Osteoblast (primary cell): ENCODE data around the gene VAV2. TPM values are rescaled to one million over a fixed set of nuclear protein-coding genes. Genes with fewer than 3 reads are reported as not detected.

Source experiments
- DNase-seq: peaks from one replicate; pipeline ENCODE4 v3.0.0; 2011; ENCODE audit warnings: low spot score, mixed read lengths; ENCODE audit not compliant: insufficient read length; ENCODE audit errors: missing footprints
- H2AFZ ChIP-seq: 2 replicates; pipeline ENCODE4 v1.6.0; 2011; ENCODE audit warnings: mild to moderate bottlenecking, low read length
- H3K27ac ChIP-seq: 2 replicates; pipeline ENCODE4 v1.5.1; 2011; ENCODE audit warnings: mild to moderate bottlenecking, low read depth, low read length, moderate library complexity
- H3K27me3 ChIP-seq: 2 replicates; pipeline ENCODE4 v1.6.0; 2012; ENCODE audit warnings: mild to moderate bottlenecking, control low read depth, inconsistent platforms, low read length, moderate library complexity; ENCODE audit not compliant: insufficient read depth
- H3K36me3 ChIP-seq: 2 replicates; pipeline ENCODE4 v1.5.1; 2011; ENCODE audit warnings: mild to moderate bottlenecking, low read length, control low read depth, moderate library complexity; ENCODE audit not compliant: insufficient read depth
- H3K4me1 ChIP-seq: 2 replicates; pipeline ENCODE4 v1.5.1; 2011; ENCODE audit warnings: mild to moderate bottlenecking, low read length, control low read depth, moderate library complexity; ENCODE audit not compliant: insufficient read depth
- H3K4me2 ChIP-seq: 2 replicates; pipeline ENCODE4 v1.6.0; 2011; ENCODE audit warnings: mild to moderate bottlenecking, low read length; ENCODE audit not compliant: insufficient read depth
- H3K4me3 ChIP-seq: fragments of 200-600 bp; sonication (generic); 3 replicates; pipeline ENCODE4 v1.5.1; 2012; ENCODE audit warnings: mild to moderate bottlenecking, low read length, inconsistent platforms; ENCODE audit not compliant: insufficient read depth
- H3K79me2 ChIP-seq: 2 replicates; pipeline ENCODE4 v1.6.0; 2012; ENCODE audit warnings: mild to moderate bottlenecking, low read length, control low read depth, inconsistent platforms; ENCODE audit not compliant: insufficient read depth
- H3K9me3 ChIP-seq: 2 replicates; pipeline ENCODE4 v1.5.1; 2011; ENCODE audit warnings: low read depth, low read length, control low read depth
- H4K20me1 ChIP-seq: 2 replicates; pipeline ENCODE4 v1.6.0; 2012; ENCODE audit warnings: mild to moderate bottlenecking, low read length, control low read depth; ENCODE audit not compliant: insufficient read depth
- total RNA-seq: library from RNA; depleted of rRNA; stranded (reverse); fragments of >200 nt; gene quantifications from 2 replicates; pipeline ENCODE4 v1.2.3, GENCODE V29; 2012
- TF ChIP-seq, protein P1 (sequence below): IDR thresholded peaks from 2 replicates; pipeline ENCODE4 v1.5.1; 2011; ENCODE audit warnings: mild to moderate bottlenecking, low read depth, low read length, moderate library complexity; ENCODE audit errors: extremely low read depth

The VAV2 gene
- total RNA-seq, 1 donor: 8.0 TPM

DNA sequence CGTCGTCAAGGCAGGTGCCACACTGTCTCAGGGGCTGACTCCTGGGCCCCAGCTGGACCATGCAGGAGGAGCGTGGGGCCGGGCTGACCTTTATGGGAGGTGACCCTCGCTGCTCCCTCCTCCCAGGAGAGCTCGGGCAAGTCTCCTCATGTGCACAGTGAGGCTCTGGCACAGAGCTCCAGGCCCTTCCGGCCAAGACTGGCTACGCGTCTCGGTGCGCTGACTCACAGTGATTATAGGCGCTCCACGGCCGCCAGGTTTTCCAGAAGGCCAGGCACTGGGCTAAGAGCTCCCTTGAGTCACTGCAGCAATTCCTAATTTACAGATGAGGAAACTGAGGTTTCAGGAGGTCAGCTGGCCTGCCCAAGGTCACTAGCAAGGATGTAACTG lies 47.4 kb downstream of the VAV2 start:
- Histone ChIP-seq H3K9me3 (no peaks in the 10 kb centered on the region), H3K4me3 (no peak overlapping the region), H3K27ac (peak overlapping the region; percentile 24), H3K27me3 (no peaks in the 10 kb centered on the region), H3K36me3 (no peaks in the 10 kb centered on the region), H4K20me1 (peaks cover 53% of the 10 kb centered on the region), H3K4me1 (peaks cover 10% of the 10 kb centered on the region), H2AFZ (no peak overlapping the region), H3K4me2 (no peak overlapping the region), H3K79me2 (peaks cover 74% of the 10 kb centered on the region)
- TF ChIP-seq, protein P1, sequence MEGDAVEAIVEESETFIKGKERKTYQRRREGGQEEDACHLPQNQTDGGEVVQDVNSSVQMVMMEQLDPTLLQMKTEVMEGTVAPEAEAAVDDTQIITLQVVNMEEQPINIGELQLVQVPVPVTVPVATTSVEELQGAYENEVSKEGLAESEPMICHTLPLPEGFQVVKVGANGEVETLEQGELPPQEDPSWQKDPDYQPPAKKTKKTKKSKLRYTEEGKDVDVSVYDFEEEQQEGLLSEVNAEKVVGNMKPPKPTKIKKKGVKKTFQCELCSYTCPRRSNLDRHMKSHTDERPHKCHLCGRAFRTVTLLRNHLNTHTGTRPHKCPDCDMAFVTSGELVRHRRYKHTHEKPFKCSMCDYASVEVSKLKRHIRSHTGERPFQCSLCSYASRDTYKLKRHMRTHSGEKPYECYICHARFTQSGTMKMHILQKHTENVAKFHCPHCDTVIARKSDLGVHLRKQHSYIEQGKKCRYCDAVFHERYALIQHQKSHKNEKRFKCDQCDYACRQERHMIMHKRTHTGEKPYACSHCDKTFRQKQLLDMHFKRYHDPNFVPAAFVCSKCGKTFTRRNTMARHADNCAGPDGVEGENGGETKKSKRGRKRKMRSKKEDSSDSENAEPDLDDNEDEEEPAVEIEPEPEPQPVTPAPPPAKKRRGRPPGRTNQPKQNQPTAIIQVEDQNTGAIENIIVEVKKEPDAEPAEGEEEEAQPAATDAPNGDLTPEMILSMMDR: no peak
- DNase-seq: peak; percentile 99

DNA sequence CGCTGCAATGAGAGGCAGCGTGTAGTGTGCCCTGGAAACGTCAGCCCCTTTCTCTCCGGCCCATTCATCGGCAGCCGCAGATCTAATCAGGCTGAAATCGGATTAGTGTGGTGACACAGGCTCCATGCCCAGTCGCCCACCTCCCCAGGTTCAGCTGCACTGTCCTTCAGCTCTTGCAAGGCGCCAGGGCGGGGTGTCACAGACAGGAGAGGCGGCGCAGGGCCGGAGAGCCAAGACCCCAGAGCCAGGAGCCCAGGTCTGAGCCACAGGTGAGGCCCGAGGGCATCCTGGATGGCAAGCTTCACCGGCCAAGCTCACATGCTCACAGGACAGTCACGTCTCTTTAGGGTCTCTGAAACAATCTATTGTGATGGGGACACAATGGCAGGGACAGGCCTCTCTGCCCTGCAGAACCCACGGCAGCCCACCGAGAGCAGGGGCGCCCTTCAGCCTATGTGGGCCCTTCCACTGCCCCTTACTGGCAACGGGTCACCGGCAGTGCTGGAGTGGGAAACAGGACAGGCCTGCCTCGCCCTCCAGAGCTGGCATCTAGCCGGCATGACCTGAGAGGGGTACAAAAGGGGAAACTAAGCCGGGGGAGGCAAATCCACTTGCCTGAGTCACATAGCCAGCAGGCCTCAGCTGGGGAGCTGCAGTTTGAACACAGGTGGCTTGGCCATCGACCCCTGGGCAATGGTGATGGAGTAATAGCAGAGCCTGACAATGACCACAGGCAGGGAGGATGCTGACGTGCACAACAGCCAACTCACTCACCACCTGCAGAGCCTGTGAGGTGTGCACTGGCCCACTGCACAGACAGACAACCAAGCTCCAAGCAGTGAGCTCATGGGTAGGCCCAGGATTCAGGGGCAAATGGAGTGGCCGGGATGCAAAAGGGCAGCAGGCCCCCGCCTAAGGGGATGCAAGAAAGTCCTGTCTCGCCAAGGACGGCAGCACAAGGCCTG lies 48.1 kb downstream of the VAV2 start:
- no peaks in the 10 kb centered on the region for H3K27me3 ChIP-seq
- no peak overlapping the region for H2AFZ ChIP-seq
- no peak overlapping the region for H3K4me3 ChIP-seq
- H3K36me3 ChIP-seq: peaks cover under 1% of the 10 kb centered on the region
- peaks cover 10% of the 10 kb centered on the region for H3K4me1 ChIP-seq
- DNase-seq: peak; percentile 78
- H3K9me3 ChIP-seq: no peaks in the 10 kb centered on the region
- TF ChIP-seq, protein P1: no peak
- peaks cover 55% of the 10 kb centered on the region for H4K20me1 ChIP-seq
- H3K79me2 ChIP-seq: peaks cover 75% of the 10 kb centered on the region
- H3K4me2 ChIP-seq: no peak overlapping the region
- peak overlapping the region; percentile 11 for H3K27ac ChIP-seq

DNA sequence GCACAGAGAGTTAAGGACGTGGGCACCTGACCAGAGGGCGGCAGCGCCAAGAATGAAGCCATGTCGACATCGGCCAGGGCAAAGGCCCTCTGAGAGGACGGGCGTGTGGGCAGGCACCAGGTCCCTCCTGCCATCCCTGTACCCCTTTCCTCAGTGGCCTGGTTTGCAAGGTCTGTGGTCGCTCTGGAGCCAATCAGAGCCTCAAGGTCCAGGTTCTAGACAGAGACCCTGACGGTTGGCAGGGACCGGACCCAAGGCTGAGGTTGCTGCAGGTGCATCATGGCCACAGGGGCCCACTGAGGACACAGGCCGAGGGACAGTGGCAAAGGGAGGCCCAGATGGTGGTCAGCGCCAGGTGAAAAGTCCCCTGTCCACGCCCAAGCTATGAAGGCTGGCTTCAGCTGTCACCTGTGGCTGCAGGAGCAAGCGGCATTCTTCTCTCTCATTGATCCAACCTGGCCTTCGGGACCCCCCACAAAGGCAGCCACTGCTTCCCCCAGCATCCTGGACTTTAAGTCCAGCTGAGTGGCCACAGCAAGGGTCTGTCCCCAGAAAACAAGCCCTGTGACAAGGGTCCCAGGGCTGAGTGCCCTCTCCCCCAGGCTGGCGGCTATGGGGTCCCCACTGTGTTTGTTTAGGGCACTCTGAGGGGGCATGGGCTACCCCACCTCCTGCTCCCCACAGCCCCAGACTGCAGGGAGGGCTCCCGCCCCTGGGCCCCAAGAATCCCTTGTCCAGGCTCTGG lies 48.9 kb downstream of the VAV2 start:
- peaks cover 54% of the 10 kb centered on the region for H4K20me1 ChIP-seq
- H2AFZ ChIP-seq: no peak overlapping the region
- H3K79me2 ChIP-seq: peaks cover 68% of the 10 kb centered on the region
- H3K4me3 ChIP-seq: no peak overlapping the region
- no peak overlapping the region for H3K4me2 ChIP-seq
- peak; percentile 66 for DNase-seq
- H3K27me3 ChIP-seq: no peaks in the 10 kb centered on the region
- no peak overlapping the region for H3K27ac ChIP-seq
- peaks cover 4% of the 10 kb centered on the region for H3K36me3 ChIP-seq
- TF ChIP-seq, protein P1: no peak
- no peaks in the 10 kb centered on the region for H3K9me3 ChIP-seq
- H3K4me1 ChIP-seq: peaks cover 10% of the 10 kb centered on the region
